Neural cell (in vitro differentiated cells): ENCODE results near the gene RP9. TPM values are rescaled to one million over a fixed set of nuclear protein-coding genes. Genes with fewer than 3 reads are reported as not detected.

ENCODE experiments used
- H2AFZ ChIP-seq: fragments of 200-600, 300-800 bp; sonication (generic), shearing (Covaris generic); 2 replicates; pipeline ENCODE4 v1.6.0; 2014; ENCODE audit warnings: low read depth, mild to moderate bottlenecking, antibody characterized with exemption, low read length, moderate library complexity
- H3F3A ChIP-seq: fragments of 200-600 bp; shearing (Covaris generic); 2 replicates; pipeline ENCODE4 v1.6.1; 2016; ENCODE audit warnings: mild to moderate bottlenecking, moderate library complexity, mixed read lengths, antibody characterized with exemption, low read length; ENCODE audit not compliant: insufficient read depth, poor library complexity, severe bottlenecking
- H3K27ac ChIP-seq: fragments of 200-600, 300-800 bp; sonication (generic), shearing (Covaris generic); 2 replicates; pipeline ENCODE4 v1.5.1; 2014; ENCODE audit warnings: mild to moderate bottlenecking, low read length, moderate library complexity
- H3K27me3 ChIP-seq: fragments of 300-800, 200-600 bp; sonication (generic), shearing (Covaris generic); 2 replicates; pipeline ENCODE4 v1.6.0; 2014; ENCODE audit warnings: mild to moderate bottlenecking, low read depth, low read length, moderate library complexity; ENCODE audit not compliant: insufficient read depth
- H3K36me3 ChIP-seq: fragments of 300-800, 200-600 bp; sonication (generic), shearing (Covaris generic); 2 replicates; pipeline ENCODE4 v1.5.1; 2014; ENCODE audit warnings: mild to moderate bottlenecking, antibody characterized with exemption, low read length, moderate library complexity; ENCODE audit not compliant: insufficient read depth
- H3K4me2 ChIP-seq: fragments of 300-800, 200-600 bp; sonication (generic), shearing (Covaris generic); 2 replicates; pipeline ENCODE4 v1.6.0; 2014; ENCODE audit warnings: mild to moderate bottlenecking, low read length
- H3K4me3 ChIP-seq: fragments of 300-800, 200-600 bp; sonication (generic), shearing (Covaris generic); 2 replicates; pipeline ENCODE4 v1.5.1; 2014; ENCODE audit warnings: mild to moderate bottlenecking, low read length, moderate library complexity
- H3K79me2 ChIP-seq: fragments of 200-600 bp; shearing (Covaris generic); replicated peaks from 2 replicates; pipeline ENCODE4 v1.6.0; 2014; ENCODE audit warnings: mild to moderate bottlenecking, low read length, moderate library complexity; ENCODE audit not compliant: insufficient read depth
- H3K9ac ChIP-seq: fragments of 300-800, 200-600 bp; sonication (generic), shearing (Covaris generic); 2 replicates; pipeline ENCODE4 v1.6.1; 2016; ENCODE audit warnings: mild to moderate bottlenecking, low read length, mixed read lengths
- H3K9me2 ChIP-seq: fragments of 200-600 bp; shearing (Covaris generic); 2 replicates; pipeline ENCODE4 v1.6.1; 2016; ENCODE audit warnings: mild to moderate bottlenecking, low read length, mixed read lengths; ENCODE audit not compliant: insufficient read depth
- H3K9me3 ChIP-seq: fragments of 200-600, 300-800 bp; sonication (generic), shearing (Covaris generic); 2 replicates; pipeline ENCODE4 v1.6.1; 2016; ENCODE audit warnings: mild to moderate bottlenecking, mixed run types, low read length, moderate library complexity, mixed read lengths
- H4K20me1 ChIP-seq: fragments of 200-600 bp; shearing (Covaris generic); 2 replicates; pipeline ENCODE4 v1.6.1; 2016; ENCODE audit warnings: mild to moderate bottlenecking, mixed run types; ENCODE audit not compliant: insufficient read depth
- EP300 ChIP-seq: fragments of 450-650 bp; conservative IDR thresholded peaks from 2 replicates; pipeline ENCODE4 v1.6.1; 2014; ENCODE audit warnings: antibody characterized with exemption, mild to moderate bottlenecking, moderate library complexity; ENCODE audit not compliant: poor library complexity, severe bottlenecking
- EZH2 ChIP-seq: fragments of 200-600, 300-800 bp; shearing (Covaris generic), sonication (generic); IDR thresholded peaks from 2 replicates; pipeline ENCODE4 v1.6.1; 2014; ENCODE audit warnings: antibody characterized with exemption, low read length, borderline replicate concordance, mild to moderate bottlenecking; ENCODE audit not compliant: insufficient read depth, poor library complexity, severe bottlenecking
- MXI1 ChIP-seq: fragments of 450-650 bp; conservative IDR thresholded peaks from 2 replicates; pipeline ENCODE4 v1.6.1; 2014; ENCODE audit warnings: antibody characterized with exemption, mild to moderate bottlenecking; ENCODE audit not compliant: poor library complexity, severe bottlenecking
- POLR2AphosphoS5 ChIP-seq: IDR thresholded peaks from 2 replicates; pipeline ENCODE4 v1.6.1; 2012
- RAD21 ChIP-seq: fragments of 450-650 bp; conservative IDR thresholded peaks from 2 replicates; pipeline ENCODE4 v1.6.1; 2014; ENCODE audit warnings: antibody characterized with exemption, mild to moderate bottlenecking, moderate library complexity
- REST ChIP-seq: IDR thresholded peaks from 2 replicates; pipeline ENCODE4 v1.6.1; 2012; ENCODE audit warnings: borderline replicate concordance
- SMC3 ChIP-seq: fragments of 450-650 bp; conservative IDR thresholded peaks from 2 replicates; pipeline ENCODE4 v1.6.1; 2014; ENCODE audit warnings: antibody characterized with exemption, mild to moderate bottlenecking, moderate library complexity; ENCODE audit not compliant: poor library complexity
- TAF1 ChIP-seq: IDR thresholded peaks from 2 replicates; pipeline ENCODE4 v1.6.1; 2012; ENCODE audit warnings: low read depth
- polyA plus RNA-seq: library from polyadenylated mRNA; depleted of rRNA; stranded (reverse); fragments of >200 nt; gene quantifications from 2 replicates; pipeline ENCODE4 v1.2.3, GENCODE V29; 2014
- TF ChIP-seq, protein P1 (sequence below): fragments of 450-650 bp; IDR thresholded peaks from 2 replicates; pipeline ENCODE4 v1.5.1; 2014; ENCODE audit warnings: antibody characterized with exemption, mild to moderate bottlenecking, moderate library complexity; ENCODE audit not compliant: poor library complexity, severe bottlenecking

Gene RP9
- polyA plus RNA-seq, 1 donor from 2014 or later = 36.9 TPM

- no peak overlapping the region for H3K27ac ChIP-seq
- no peaks in the 10 kb centered on the region for H3K9me2 ChIP-seq
- H2AFZ ChIP-seq = no peak overlapping the region
- no peaks in the 10 kb centered on the region for H3F3A ChIP-seq
- H3K79me2 ChIP-seq = no peaks in the 10 kb centered on the region
- H3K9me3 ChIP-seq = peaks cover 24% of the 10 kb centered on the region
- no peak overlapping the region for H3K4me2 ChIP-seq
- H4K20me1 ChIP-seq = no peaks in the 10 kb centered on the region
- H3K9ac ChIP-seq = no peak overlapping the region
- H3K27me3 ChIP-seq = no peaks in the 10 kb centered on the region
- TF ChIP-seq, protein P1, sequence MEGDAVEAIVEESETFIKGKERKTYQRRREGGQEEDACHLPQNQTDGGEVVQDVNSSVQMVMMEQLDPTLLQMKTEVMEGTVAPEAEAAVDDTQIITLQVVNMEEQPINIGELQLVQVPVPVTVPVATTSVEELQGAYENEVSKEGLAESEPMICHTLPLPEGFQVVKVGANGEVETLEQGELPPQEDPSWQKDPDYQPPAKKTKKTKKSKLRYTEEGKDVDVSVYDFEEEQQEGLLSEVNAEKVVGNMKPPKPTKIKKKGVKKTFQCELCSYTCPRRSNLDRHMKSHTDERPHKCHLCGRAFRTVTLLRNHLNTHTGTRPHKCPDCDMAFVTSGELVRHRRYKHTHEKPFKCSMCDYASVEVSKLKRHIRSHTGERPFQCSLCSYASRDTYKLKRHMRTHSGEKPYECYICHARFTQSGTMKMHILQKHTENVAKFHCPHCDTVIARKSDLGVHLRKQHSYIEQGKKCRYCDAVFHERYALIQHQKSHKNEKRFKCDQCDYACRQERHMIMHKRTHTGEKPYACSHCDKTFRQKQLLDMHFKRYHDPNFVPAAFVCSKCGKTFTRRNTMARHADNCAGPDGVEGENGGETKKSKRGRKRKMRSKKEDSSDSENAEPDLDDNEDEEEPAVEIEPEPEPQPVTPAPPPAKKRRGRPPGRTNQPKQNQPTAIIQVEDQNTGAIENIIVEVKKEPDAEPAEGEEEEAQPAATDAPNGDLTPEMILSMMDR = no peak
- no peak for TF ChIP-seq POLR2AphosphoS5
- no peak for TF ChIP-seq MXI1
- no peak for TF ChIP-seq EP300
- TF ChIP-seq EZH2 = no peak
- no peak for TF ChIP-seq REST
- TF ChIP-seq TAF1 = no peak
- no peak overlapping the region for H3K4me3 ChIP-seq
- H3K36me3 ChIP-seq = no peaks in the 10 kb centered on the region
Measured at GRCh38 chr7:33070277-33070676, 38.9 kb downstream of the RP9 start.

GRCh38 chr7:33067921-33068320, 41.3 kb downstream of the RP9 start:
- Histone ChIP-seq H3K79me2 (peaks cover 3% of the 10 kb centered on the region), H3K4me2 (no peak overlapping the region), H4K20me1 (no peaks in the 10 kb centered on the region), H3F3A (no peaks in the 10 kb centered on the region), H3K9ac (no peak overlapping the region), H3K4me3 (no peak overlapping the region), H3K27me3 (no peaks in the 10 kb centered on the region), H3K36me3 (no peaks in the 10 kb centered on the region), H3K27ac (no peak overlapping the region), H3K9me2 (no peaks in the 10 kb centered on the region), H3K9me3 (peaks cover 24% of the 10 kb centered on the region), H2AFZ (no peak overlapping the region)
- TF ChIP-seq RAD21 = no peak

DNA sequence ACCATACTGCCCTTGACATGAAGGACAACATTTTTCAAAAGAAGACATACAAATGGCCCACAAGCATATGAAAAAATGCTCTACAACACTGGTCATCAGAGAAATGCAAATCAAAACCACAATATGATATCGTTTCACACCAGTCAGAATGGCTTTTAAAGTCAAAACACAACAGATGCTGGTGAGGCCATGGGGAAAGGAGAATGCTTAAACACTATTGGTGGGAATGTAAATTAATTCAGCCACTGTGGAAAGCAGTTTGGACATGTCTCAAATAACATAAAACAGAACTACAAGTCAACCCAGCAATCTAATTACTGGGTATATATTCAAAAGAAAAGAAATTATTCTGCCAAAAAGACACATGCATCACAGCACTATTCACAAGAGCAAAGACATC, 42.4 kb downstream of the RP9 start:
- Histone ChIP-seq H3K9me2 (no peaks in the 10 kb centered on the region), H3K4me3 (no peak overlapping the region), H3K4me2 (no peak overlapping the region), H3F3A (no peaks in the 10 kb centered on the region), H3K9me3 (peaks cover 24% of the 10 kb centered on the region), H3K79me2 (peaks cover 3% of the 10 kb centered on the region), H3K27ac (no peak overlapping the region), H3K27me3 (no peaks in the 10 kb centered on the region), H2AFZ (no peak overlapping the region), H3K9ac (no peak overlapping the region), H3K36me3 (no peaks in the 10 kb centered on the region), H4K20me1 (no peaks in the 10 kb centered on the region)
- TF ChIP-seq EZH2 (no peak), REST (no peak), RAD21 (no peak), SMC3 (no peak), POLR2AphosphoS5 (no peak), MXI1 (no peak), TAF1 (no peak), EP300 (no peak)
- TF ChIP-seq, protein P1 = no peak
